Skin of body (tissue), 2 donors: Measurements from ENCODE around the gene TSC1. TPM values are rescaled to one million over a fixed set of nuclear protein-coding genes. Genes with fewer than 3 reads are reported as not detected.
A peak's percentile ranks its signal among the peaks of the same experiment; 100 is the strongest.

Experiments used
- DNase-seq: peaks from one replicate; lab custom pipeline; 2025; lab: John Stamatoyannopoulos, UW
- total RNA-seq: library from RNA; depleted of rRNA; stranded (reverse); fragments of >200 nt; gene quantifications from one replicate; pipeline ENCODE4 v1.2.3, GENCODE V29; 2014

TSC1 gene
- total RNA-seq, 1 donor from 2014 or later, result 38.6 TPM

DNA sequence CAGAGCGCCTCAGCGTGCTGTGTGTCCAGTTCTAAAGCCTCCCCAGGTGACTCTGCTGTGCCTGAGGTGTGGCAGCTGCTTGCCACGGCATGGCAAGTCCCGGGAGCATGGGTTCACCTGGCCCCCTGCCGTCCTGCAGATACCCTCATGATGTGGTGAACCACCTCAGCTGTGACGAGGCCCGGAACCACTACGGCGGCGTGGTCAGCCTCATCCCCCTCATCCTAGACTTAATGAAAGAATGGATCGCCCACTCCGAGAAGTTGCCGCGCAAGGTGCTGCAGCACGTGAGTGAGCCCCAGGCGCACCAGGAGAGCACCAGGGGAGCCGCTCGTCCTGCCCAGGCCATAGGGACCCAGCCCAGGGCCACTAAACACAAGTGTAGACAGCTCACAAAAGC lies 56.3 kb downstream of the TSC1 start:
- no peak for DNase-seq

DNA sequence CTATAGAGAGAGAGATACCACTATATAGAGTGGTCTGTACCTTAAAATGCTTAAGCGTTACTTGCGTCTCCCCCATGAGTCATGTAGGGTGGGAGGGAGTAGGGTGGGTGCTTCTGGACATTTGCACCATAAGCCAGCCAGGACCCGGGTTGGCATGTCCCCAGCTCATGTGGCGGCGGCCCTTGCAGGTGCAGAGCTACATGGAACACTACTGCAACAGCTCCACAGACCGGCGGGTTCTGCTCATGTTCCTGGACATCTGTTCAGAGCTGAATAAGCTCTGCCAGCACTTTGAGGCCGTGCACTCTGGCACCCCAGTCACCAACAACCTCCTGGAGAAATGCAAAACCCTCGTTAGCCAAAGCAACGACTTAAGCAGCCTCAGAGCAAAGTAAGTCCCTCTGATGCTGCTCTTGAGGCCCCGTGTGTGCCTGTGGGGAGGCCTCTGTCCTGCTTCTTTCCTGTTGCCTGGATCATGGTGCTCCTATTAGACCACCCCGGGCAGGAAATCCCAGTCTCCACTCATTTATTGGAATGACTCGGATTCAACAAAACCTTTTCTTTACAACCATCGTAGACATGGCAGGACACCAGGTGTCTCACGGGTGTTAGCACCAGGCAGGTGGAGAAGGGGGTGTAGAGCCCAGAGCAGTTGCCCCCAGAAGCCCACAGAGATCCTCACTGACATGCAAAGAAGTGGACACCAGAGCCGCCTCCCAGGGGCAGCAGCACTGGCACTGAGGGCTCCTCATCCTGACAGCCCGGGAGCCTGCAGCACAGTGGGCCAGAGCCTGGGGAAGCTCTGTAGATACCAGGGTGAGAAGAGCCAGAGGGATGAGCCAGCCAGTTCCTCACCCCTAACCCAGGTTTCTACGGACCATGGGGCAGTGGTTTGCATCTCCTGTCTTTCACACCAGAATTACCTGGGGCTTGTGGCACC lies 57.0 kb downstream of the TSC1 start:
- no peak for DNase-seq

DNA sequence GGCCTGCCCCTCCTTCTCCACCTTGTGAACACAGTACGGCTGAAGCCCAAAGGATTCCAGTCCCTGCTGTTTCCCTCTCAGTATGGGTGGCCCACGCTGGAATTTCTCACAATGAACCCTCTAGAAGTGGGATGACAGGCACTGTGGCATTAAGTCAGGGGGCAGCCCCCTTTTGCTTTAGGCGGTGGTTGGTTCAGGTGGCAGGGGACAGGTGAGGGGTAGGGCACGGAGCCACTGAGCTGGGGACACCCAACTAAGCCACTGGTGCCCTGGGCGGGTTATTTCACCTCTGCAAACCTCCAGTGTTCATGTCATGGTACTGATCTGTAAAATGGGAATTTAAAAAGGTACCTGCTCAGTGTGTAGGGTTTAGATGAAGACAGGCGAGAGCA lies 58.1 kb downstream of the TSC1 start:
- DNase-seq, result no peak

DNA sequence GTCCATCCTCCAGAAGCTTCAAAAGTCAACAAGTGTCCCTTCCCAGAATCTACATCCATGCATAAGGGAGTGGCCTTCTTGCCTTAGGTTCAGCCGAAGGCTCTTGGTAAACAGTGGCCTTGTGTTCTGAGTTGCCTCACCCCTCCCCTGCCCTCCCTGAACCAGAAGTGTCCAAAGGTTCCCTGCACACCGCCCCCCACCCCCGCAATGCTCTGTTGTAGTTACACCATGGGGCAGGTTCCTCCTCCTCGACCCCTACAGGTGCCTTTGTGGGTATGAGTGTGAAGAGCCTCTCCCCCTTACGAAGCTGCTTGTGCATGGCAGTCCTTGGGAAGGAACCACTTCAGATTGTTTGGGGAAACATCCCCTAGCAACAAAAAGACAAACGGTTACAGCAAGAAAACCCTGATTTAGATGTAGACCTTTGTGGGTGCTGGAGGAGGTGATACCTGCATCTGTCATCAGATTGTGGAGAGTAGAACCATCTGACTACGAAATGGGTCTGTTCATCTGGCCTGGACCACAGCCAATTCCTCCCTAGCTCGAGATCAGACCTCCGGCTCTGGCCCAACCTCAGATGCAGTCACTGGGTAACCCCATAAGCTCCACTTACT lies 58.6 kb downstream of the TSC1 start:
- DNase-seq, result no peak

DNA sequence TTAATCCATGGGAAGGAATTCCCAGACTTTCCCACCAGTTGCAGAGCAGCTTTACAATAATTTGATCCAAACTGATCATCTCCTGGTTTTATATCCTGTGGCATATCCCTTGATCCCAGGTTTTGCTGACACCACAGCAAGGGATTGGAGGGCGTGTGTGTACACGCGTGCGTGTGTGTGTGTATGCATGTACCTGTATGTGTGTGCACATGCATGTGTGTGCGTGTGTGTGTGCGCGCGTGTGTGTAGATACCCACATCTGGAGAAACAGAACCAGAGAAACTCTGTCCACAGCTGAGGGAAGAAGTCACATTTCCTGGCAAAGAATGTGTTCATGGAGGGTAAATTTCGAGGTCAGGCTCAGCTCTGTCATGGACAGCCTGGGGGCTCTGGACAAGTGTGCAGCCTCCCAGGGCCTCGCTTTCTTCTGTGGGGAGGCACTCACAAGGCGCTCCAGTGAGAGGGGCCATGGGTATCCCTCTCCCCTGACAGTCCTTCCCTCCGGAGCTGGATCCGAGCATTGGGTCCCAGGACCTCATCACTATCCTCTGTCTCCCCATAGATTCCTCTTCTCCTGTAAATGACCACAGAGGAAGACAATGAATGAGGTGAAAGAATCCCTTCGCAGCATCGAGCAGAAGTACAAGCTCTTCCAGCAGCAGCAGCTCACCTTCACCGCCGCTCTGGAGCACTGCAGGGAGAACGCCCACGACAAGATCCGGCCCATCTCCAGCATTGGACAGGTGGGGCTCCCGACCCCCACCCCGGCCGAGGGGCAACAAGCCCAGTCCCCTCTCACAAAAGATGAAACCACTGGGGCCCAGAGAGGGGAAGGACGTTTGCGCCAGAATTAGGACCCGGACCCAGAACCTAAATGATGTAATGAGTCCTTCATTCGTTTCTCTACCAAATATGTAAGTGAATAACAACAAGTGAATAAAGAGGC lies 60.8 kb downstream of the TSC1 start:
- DNase-seq, result no peak

DNA sequence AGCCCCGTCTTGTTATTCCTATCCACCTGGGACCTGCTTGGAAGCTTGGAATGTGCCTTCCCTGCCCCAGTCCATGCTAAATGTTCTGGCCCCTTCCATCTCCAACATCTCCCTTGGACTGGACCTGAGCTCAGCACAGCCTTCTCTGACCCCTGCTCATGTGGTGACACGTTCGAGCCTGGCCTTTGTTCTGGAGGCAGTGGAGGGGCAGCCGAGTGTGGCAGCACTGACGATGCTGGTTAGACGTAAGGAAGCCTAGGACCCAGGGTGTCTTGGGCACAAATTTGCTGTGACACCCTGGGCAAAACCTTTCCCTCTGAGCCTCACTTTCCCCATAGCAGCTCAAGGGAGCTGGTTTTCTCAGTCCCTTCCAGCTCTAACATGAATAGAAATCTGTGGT lies 61.8 kb downstream of the TSC1 start:
- DNase-seq, result no peak

DNA sequence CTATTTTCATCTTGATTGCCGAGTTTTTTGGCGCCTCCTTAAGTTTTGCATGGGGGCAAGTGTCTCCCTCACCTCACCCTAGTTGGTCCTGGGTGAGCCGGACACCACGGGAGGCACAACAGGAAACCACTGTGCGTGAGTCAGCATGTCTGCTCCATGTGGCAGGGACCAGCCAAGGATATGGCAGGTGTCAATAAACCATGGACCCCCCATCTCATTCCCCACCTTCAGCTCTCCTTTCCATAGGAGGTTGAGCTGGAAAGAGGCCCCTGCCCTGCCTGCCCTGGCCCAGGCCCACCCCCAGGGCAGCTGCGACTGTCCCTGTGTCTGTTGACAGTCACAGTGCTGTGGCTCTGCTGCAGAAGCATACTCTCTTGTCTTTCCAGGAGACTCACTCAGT lies 62.6 kb downstream of the TSC1 start:
- no peak for DNase-seq

DNA sequence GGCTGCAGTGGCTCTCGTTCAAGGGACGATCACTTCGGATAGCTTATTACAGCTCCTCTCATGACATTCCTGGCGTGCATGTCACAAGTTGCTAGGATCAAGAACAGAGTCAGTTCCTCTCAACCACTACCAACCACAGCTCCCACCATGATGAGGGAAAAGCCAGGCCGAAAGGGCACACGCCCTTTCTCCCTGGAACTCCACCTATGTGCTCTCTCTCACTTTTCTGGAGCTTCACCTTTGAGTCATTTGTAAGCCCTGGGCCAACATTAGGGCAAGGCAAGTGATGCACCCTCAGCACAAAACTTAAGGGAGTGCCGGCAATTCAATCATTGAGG lies 64.1 kb downstream of the TSC1 start:
- DNase-seq, result no peak

DNA sequence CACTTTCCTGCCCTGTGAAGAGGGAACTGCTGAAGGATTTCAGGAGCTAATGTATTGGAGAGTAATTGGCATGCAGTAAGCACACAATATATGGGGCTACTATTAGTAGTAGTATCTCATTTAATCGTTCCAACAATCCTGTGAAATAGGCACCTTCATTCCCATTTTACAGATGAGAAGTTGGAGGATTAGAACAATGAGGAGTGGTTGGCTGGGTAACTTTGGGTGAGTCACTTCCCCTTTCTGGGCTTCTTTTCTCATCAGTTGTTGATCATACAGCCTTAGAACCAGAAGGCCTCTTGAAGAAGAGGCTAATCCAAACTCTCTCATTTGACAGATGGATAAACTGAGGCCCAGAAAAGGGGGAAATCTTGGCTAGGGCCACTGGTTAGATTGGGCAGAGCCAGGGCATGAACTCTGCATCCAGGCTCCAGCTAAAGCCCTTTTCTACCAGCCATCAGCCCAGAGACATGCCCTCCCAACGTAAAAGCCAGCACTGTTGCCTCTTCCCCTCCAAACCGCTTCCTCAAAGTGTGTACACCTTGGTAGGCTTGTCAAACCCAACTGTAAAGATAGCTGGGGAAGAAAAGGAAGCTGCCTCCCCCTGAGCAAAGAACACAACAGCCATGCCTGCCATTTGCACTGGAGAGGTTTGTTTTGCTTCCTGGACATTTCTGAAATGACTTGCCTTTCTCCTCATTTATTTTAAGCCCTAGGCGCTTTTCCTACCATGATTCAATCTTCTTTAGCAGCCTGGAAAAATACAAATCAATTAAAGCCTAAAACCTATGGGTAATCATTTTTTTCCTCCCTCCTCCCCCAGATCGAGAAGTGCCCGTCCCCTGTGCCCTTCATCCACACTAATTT lies 64.7 kb downstream of the TSC1 start:
- DNase-seq, result no peak

DNA sequence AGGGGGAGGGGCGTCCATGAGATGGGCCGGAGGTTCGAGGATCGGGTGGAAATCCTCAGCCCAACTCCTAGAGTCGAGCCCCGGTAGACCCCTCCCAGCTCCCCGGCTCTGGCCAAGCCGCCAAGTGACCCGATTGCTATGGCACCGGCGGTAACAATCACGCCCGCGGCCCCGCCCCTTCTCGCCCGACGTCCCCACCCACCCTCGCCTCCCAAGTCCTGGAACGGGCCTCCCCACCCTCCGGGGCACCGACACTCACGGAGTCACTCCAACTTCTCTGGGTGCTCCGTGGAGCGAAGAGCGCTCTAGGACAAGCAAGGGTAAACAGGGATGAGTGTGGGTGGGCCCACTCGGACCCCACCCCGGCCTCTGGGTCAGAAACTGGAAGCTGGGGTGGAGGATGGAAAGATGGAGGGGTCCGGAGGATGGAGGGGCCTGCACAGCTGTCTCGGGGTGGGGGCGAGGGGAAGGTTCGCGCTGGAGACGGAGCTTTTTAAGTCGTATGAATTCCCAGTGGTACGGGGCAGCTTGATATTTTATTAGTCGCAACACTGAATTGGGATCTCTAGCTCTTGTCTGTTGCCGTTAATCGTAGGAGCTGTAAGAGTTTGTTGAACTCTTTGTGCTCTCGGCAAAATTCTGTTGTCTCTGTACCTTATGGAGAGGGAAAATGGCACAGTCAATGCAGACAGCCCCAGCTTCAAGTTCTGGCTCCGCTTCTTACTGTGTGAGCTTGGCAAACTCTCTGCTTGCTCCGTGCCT lies 65.5 kb downstream of the TSC1 start, which contains the start of gene SPACA9:
TSS of gene SPACA9 (plus strand) at position 204 of the 762 bp plus-strand sequence. CDS start 5,050 bp downstream, outside the sequence.
- DNase-seq, result peak; percentile 67

DNA sequence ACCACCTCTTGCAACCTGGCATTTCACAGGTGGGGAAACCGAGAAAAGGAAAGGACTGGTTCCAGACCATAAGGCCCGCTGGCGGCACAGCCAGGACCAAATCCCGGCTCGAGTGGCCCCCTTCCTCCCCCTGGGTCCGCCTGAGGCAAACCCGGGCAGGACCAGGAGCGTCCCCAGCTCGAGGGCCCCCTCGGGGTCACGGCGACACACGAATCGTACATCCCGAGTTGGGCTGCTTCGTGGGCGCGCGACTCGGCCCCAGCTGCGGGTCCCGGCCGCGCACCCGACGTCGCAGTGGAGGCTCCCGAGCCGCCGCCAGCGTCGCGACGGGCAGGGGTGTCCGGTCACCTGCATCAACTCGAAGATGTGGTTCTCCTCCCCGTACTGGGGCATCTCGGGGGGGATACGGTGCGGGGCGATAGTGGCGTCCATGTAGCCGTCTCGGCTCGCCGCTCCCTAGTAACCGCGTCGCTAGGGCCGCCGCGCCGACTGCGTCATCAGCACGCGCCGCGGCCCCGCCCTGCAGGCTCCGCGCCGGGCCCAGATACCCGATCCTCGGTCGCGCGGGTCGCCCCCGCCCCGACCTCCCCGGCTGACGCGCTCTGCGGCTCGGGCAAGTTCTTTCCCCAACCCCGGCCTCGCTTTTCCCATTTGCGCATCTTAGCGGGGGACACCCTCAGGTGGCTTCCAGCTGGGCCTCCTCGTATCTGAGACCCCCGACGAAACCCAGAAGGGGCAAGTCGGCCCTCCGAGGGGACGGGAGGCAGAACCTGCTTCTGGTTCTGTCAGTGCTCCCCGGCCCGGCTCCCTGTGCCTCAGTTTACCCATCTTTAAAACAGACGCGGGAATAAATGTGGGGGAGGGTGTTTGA lies 66.4 kb downstream of the TSC1 start, which contains the start of gene AK8:
TSS of gene AK8 (minus strand) at position 461 of the 871 bp plus-strand sequence. CDS start at position 432, 29 bp downstream.
- DNase-seq, result peak; percentile 49

DNA sequence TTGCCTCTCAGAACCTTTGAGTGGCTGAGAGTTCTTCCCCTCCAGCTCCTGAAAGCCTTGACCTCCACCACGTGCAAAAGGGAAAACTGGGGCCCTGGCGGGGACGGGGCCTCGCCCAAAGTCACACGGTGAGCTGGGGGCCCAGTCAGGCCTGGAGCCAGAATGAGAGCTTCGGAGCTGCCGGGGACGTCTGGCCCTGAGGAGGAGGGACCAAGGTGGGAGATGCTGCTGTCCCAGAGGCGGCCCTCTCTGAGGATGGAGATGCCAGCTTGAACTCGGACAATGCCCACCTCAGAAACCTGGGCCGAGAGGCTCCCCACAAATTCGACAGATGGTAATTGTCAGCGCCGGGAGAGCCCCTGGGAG lies 67.0 kb downstream of the TSC1 start:
- DNase-seq, result no peak

DNA sequence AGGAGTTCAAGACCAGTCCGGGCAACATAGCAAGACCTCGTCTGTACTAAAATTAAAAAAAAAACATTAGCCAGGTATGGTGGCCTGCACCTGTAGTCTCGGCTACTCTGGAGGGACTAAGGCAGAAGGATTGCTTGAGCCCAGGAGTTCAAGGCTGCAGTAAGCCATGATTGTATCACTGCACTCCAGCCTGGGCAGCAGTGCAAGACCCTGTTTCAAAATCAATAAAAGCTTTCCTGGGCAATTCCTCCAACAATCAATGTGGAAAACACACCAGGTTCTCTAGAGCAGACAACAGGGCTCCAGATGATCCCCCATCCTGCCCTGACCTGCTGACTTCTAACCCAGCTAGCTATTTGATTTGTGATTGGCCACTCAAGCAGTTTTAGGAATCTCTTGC lies 67.6 kb downstream of the TSC1 start:
- no peak for DNase-seq

DNA sequence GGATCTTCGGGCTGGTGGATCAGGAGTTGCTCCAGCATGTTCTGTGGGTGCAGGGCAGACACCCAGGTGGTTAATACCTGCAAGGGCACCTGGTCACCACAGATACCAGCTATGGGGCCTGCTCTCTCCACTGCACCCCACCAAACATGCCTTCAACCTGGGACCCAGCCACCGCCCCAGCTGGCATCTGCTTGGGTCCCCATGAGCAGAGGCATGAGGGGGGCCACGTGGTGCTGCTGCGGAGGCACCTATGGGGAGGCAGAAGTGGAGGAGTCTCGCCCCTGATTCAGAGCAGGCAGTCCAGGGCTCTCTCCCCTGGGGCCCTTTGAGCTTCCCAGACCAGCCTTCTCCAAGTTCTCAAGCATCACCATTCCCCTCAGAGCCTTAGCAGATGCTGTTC lies 69.3 kb downstream of the TSC1 start:
- no peak for DNase-seq

DNA sequence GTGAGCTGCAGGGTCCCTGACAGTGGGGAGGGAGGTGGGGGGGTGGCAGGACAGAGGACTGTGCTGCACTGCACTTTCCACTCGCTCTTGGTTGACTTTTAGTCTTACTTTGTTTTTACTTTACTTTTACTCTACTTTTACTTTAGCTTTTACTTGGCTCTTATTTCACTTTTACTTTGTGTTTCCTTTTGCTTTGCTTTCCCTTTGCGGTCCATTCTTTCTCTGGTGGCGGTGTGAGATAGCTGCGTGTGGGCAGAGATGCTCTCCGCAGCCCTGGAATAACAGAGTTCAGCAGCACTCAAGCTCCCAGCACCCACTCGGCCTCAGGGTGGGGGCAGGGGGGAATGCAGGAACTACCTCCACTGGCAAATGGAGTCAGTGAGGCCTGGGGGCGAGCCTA lies 71.0 kb downstream of the TSC1 start:
- no peak for DNase-seq

DNA sequence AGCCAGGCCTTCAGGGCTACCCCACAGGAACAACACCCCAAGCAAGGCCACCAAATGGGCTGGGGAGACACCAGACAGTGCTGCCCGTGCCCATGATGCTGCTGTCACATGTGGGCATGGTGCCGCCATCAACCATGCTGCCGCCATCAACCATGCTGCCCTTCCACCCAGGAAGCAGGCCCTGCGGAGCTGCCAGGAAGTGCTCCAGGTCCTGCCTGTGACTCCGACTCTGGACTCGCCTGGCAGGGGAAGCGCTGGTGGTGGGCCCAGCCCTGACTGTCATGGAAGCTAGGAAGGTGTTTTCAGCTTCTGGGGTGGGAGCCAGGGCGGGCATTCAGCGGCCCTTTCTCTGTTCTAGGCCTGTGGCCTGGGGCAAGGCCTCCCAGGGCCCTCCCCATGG lies 75.2 kb downstream of the TSC1 start:
- no peak for DNase-seq

DNA sequence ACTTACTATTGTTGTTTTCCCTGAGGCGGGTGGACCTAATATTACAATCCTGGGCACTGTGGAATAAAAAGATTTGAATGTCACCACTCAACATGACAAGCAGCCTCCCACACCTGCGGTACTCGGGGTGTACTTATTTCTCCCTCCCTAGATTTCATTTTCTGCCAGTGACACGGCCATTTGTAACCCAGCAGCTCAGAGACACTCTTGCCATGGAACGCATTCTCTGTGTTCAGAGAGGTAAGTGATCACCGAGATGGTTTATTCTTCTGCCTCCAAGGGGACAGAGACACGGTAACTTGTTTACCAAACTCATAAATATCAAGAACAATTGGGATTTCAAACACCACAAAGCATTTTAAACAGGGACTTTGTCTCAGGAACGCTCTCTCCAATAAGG lies 77.5 kb downstream of the TSC1 start:
- DNase-seq, result no peak

DNA sequence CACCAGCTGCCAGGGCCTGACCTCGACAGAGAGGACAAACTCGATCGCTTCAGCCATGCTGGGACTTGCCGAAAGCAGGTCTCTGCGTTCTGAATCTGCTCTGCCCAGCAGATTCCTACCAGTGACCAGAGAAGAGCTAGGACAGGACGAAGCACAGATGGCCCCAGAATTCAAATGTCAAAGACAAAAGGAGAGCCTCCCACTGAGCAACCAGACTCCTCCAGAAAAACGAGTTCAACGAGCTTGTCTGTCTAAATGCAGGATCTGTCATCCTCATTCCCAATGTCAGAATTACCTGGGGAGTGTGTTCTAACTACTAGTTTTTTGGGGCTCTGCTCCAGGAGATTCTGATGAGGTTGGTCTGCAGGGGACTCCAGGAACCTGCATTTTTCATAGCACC lies 79.7 kb downstream of the TSC1 start:
- no peak for DNase-seq

DNA sequence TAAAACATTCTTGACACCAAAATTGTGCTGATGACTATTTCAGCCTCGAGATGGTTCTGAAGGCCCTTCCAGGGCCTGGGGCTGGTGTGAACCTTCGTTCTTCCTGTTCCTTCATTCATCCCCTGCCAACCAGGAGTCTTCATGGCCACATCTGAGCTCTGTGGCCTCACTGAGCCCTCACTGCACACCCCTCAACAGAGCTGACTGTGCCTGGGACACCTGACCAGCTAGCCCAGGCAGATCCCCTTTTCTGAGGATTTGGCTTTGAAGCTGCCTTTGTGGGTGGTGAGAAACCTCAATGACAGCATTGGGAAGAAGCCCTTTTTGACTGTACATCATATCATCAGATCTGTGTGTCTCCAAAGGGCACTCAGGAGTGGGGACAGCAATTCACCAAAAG lies 80.1 kb downstream of the TSC1 start:
- no peak for DNase-seq
